ENCODE data around the gene RAB41. TPM values are rescaled to one million over a fixed set of nuclear protein-coding genes. Genes with fewer than 3 reads are reported as not detected.

Gene RAB41
- total RNA-seq, 3 donors from 2014 or later = not detected

- Mint-ChIP-seq H3K4me1 (ENCODE audit: low read depth) (no peaks in the 10 kb centered on the region), H3K4me3 (no peak overlapping the region), H3K27me3 (ENCODE audit: low read depth) (no peaks in the 10 kb centered on the region), H3K36me3 (ENCODE audit: insufficient read depth) (no peaks in the 10 kb centered on the region), H3K9me3 (no peaks in the 10 kb centered on the region)
- ATAC-seq (no peak), DNase-seq (no peak)
Measured at GRCh38 chrX:70324326-70324725, 42.4 kb downstream of the RAB41 start.

GRCh38 chrX:70331161-70331560 is 49.2 kb downstream of the RAB41 start:
- no peaks in the 10 kb centered on the region for H3K36me3 Mint-ChIP-seq (ENCODE audit: insufficient read depth)
- ATAC-seq (no peak), DNase-seq (no peak)
- no peaks in the 10 kb centered on the region for H3K9me3 Mint-ChIP-seq
- H3K4me3 Mint-ChIP-seq = no peak overlapping the region
- H3K27me3 Mint-ChIP-seq (ENCODE audit: low read depth) = no peaks in the 10 kb centered on the region
- no peaks in the 10 kb centered on the region for H3K4me1 Mint-ChIP-seq (ENCODE audit: low read depth)

- no peak overlapping the region for H3K4me3 Mint-ChIP-seq
- DNase-seq (no peak), ATAC-seq (no peak)
- no peaks in the 10 kb centered on the region for H3K9me3 Mint-ChIP-seq
- H3K27me3 Mint-ChIP-seq (ENCODE audit: low read depth) = no peaks in the 10 kb centered on the region
- H3K36me3 Mint-ChIP-seq (ENCODE audit: insufficient read depth) = no peaks in the 10 kb centered on the region
- peaks cover 2% of the 10 kb centered on the region for H3K4me1 Mint-ChIP-seq (ENCODE audit: low read depth)
Measured at GRCh38 chrX:70332600-70332999, 50.6 kb downstream of the RAB41 start.

Other genes starting within 250 kb of the RAB41 start
- gene AWAT2, start 232.2 kb upstream of the RAB41 start, total RNA-seq = not detected
- not detected for gene OTUD6A, start 219.7 kb upstream of the RAB41 start, total RNA-seq
- 10 to 100 TPM; 26.2 to 28.5 (median 26.6) TPM for gene IGBP1, start 148.7 kb upstream of the RAB41 start, total RNA-seq
- not detected for gene DGAT2L6, start 104.7 kb upstream of the RAB41 start, total RNA-seq
- gene AWAT1, start 47.5 kb upstream of the RAB41 start, total RNA-seq = not detected
- under 1 TPM in 1 of 3 donors, not detected in 2; 0.18 TPM for gene P2RY4, start 22.0 kb upstream of the RAB41 start, total RNA-seq
- not detected for gene ARR3, start 13.8 kb upstream of the RAB41 start, total RNA-seq
- 10 to 100 TPM; 16.0 to 19.1 (median 17.1) TPM for gene PDZD11, start 7.8 kb downstream of the RAB41 start, total RNA-seq
- 1 to 10 TPM; 1.4 to 2.4 (median 2.0) TPM for gene KIF4A, start 7.9 kb downstream of the RAB41 start, total RNA-seq
- gene GDPD2, start 141.1 kb downstream of the RAB41 start, total RNA-seq = not detected
- 1 to 10 TPM; 8.0 to 9.1 (median 9.0) TPM for gene DLG3, start 162.7 kb downstream of the RAB41 start, total RNA-seq